HEK293 (cell line): ENCODE measurements around the gene ALG12.
A peak's percentile ranks its signal among the peaks of the same experiment; 100 is the strongest.

Source experiments
- CTCF ChIA-PET: fragments of 350-600 bp; formaldehyde crosslinking; extraction: SDS; loops from one replicate; lab custom pipeline; 2021; ENCODE audit warnings: antibody characterized with exemption; lab: Yijun Ruan, JAX
- POLR2A ChIA-PET: fragments of 300-600 bp; formaldehyde crosslinking; extraction: SDS; loops from one replicate; lab custom pipeline; 2020; ENCODE audit warnings: antibody characterized with exemption, inconsistent platforms; lab: Yijun Ruan, JAX
- H3K27ac ChIP-seq: fragments of 200-500 bp; sonication (Bioruptor generic); 2 replicates; pipeline ENCODE4 v1.5.1; 2014; ENCODE audit warnings: low read depth, low read length, control low read depth, inconsistent platforms; ENCODE audit errors: extremely low read depth
- H3K36me3 ChIP-seq, 2 experiments: fragments of 200-500 bp in 1 of 2; sonication (Bioruptor generic) in 1 of 2; 1 replicate in 1 of 2; 2 replicates in 1 of 2; pipeline ENCODE4 v1.5.1; 2014 to 2017; ENCODE audit warnings: inconsistent platforms in 2 of 2, low read length in 2 of 2; ENCODE audit not compliant: control insufficient read depth in 2 of 2, insufficient read depth in 1 of 2
- H3K4me1 ChIP-seq: fragments of 200-500 bp; sonication (Bioruptor generic); 2 replicates; pipeline ENCODE4 v1.5.1; 2014; ENCODE audit warnings: mild to moderate bottlenecking, low read length, inconsistent platforms; ENCODE audit not compliant: control insufficient read depth, insufficient read depth
- H3K4me3 ChIP-seq: 2 replicates; pipeline ENCODE4 v1.5.1; 2011; ENCODE audit warnings: low read depth, mild to moderate bottlenecking, control low read depth, low read length, moderate library complexity
- H3K9me3 ChIP-seq: fragments of 200-500 bp; sonication (Bioruptor generic); 2 replicates; pipeline ENCODE4 v1.5.1; 2014; ENCODE audit warnings: low read depth, low read length, inconsistent platforms; ENCODE audit not compliant: control insufficient read depth, insufficient read depth
- ELK4 ChIP-seq: IDR thresholded peaks from 2 replicates; pipeline ENCODE4 v1.6.1; 2011; ENCODE audit warnings: mild to moderate bottlenecking, low read depth, low read length, borderline replicate concordance
- MZF1 ChIP-seq: fragments of 450-650 bp; formaldehyde crosslinking; IDR thresholded peaks from 2 replicates; pipeline ENCODE4 v1.5.1; 2017; ENCODE audit warnings: missing biosample characterization, missing genetic modification characterization, borderline replicate concordance
- REPIN1 ChIP-seq: fragments of 450-650 bp; formaldehyde crosslinking; IDR thresholded peaks from 2 replicates; pipeline ENCODE4 v1.5.1; 2017; ENCODE audit warnings: missing biosample characterization, missing genetic modification characterization, low read depth
- TCF7L2 ChIP-seq: IDR thresholded peaks from 2 replicates; pipeline ENCODE4 v1.6.1; 2011; ENCODE audit warnings: low read depth, mild to moderate bottlenecking, inconsistent platforms, low read length, moderate library complexity, borderline replicate concordance
- ZBTB10 ChIP-seq: fragments of 450-650 bp; formaldehyde crosslinking; IDR thresholded peaks from 2 replicates; pipeline ENCODE4 v1.5.1; 2016; ENCODE audit warnings: missing biosample characterization, missing genetic modification characterization
- ZBTB21 ChIP-seq: fragments of 450-650 bp; formaldehyde crosslinking; IDR thresholded peaks from 2 replicates; pipeline ENCODE4 v1.5.1; 2017; ENCODE audit warnings: missing biosample characterization, missing genetic modification characterization
- ZBTB49 ChIP-seq: fragments of 450-650 bp; formaldehyde crosslinking; IDR thresholded peaks from 2 replicates; pipeline ENCODE4 v1.5.1; 2016; ENCODE audit warnings: missing biosample characterization, missing genetic modification characterization, low read depth
- ZNF140 ChIP-seq: fragments of 450-650 bp; formaldehyde crosslinking; IDR thresholded peaks from 2 replicates; pipeline ENCODE4 v1.5.1; 2016; ENCODE audit warnings: missing biosample characterization, missing genetic modification characterization
- ZNF157 ChIP-seq: fragments of 450-650 bp; formaldehyde crosslinking; IDR thresholded peaks from 2 replicates; pipeline ENCODE4 v1.5.1; 2016; ENCODE audit warnings: missing biosample characterization, missing genetic modification characterization
- ZNF174 ChIP-seq: fragments of 450-650 bp; formaldehyde crosslinking; IDR thresholded peaks from 2 replicates; pipeline ENCODE4 v1.5.0; 2017; ENCODE audit warnings: missing biosample characterization, mild to moderate bottlenecking, missing genetic modification characterization
- ZNF175 ChIP-seq: fragments of 450-650 bp; formaldehyde crosslinking; IDR thresholded peaks from 2 replicates; pipeline ENCODE4 v1.5.1; 2016; ENCODE audit warnings: missing biosample characterization, missing genetic modification characterization
- ZNF266 ChIP-seq: fragments of 450-650 bp; formaldehyde crosslinking; IDR thresholded peaks from 2 replicates; pipeline ENCODE4 v1.5.1; 2016; ENCODE audit warnings: missing biosample characterization, missing genetic modification characterization, low read depth
- ZNF335 ChIP-seq: fragments of 450-650 bp; formaldehyde crosslinking; conservative IDR thresholded peaks from 2 replicates; pipeline ENCODE4 v1.5.1; 2016; ENCODE audit warnings: missing biosample characterization, missing genetic modification characterization
- ZNF416 ChIP-seq: fragments of 450-650 bp; formaldehyde crosslinking; IDR thresholded peaks from 2 replicates; pipeline ENCODE4 v1.5.1; 2016; ENCODE audit warnings: missing biosample characterization, missing genetic modification characterization
- ZSCAN16 ChIP-seq: fragments of 450-650 bp; formaldehyde crosslinking; IDR thresholded peaks from 2 replicates; pipeline ENCODE4 v1.5.1; 2016; ENCODE audit warnings: missing biosample characterization, missing genetic modification characterization
- TF ChIP-seq, protein P1 (sequence below): fragments of 450-650 bp; formaldehyde crosslinking; IDR thresholded peaks from 2 replicates; pipeline ENCODE4 v1.5.1; 2016; ENCODE audit warnings: missing biosample characterization, missing genetic modification characterization

ALG12 gene

GRCh38 chr22:49918911-49919881 lies 958 bp upstream of the ALG12 start:
- CTCF ChIA-PET: interaction anchor here (0.7 to 1.6 kb wide), 3 partner anchors 37 to 111 kb away, joined by 3 to 6 read pairs (median 3); no protein-coding TSS in a partner anchor
- POLR2A ChIA-PET: interaction anchor here (0.6 to 1.4 kb wide), 4 partner anchors 14 to 93 kb away, joined by 3 to 6 read pairs (median 4); no protein-coding TSS in a partner anchor

DNA sequence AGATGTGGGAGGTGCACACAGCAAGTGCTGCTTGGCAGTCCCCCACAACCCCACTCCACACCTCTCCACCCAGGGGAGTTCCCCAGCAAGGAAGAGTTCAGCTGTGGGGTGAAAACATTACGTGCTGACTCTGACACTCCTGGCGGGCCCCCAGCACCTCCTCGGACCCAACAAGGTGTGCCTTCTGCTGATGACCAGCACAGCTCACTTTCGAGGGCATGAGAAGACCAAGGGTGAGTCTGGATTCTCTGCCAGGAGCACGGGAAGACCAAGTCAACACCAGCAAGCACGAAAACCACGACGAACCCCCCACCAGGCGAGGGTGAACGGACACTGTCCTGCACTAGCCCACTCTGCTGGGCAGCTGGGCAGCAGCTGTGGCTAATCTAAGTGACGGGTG lies 1.4 kb downstream of the ALG12 start:
- Histone ChIP-seq H3K4me3 (no peak overlapping the region), H3K27ac (no peak overlapping the region), H3K9me3 (no peaks in the 10 kb centered on the region), H3K36me3 (peaks cover 9 to 46% of the 10 kb centered on the region in 2 experiments; a peak in 2 of 3 replicates), H3K4me1 (no peaks in the 10 kb centered on the region)
- CTCF ChIA-PET: interaction anchor here (0.6 to 0.8 kb wide), 3 partner anchors 56 to 583 kb away, joined by 3 to 5 read pairs (median 4); no protein-coding TSS in a partner anchor
- POLR2A ChIA-PET: no interaction called here
- no peak for TF ChIP-seq ZNF175
- TF ChIP-seq ELK4: no peak
- no peak for TF ChIP-seq ZNF140 (tag by site-specific recombination)
- no peak for TF ChIP-seq ZBTB21
- TF ChIP-seq TCF7L2: no peak
- TF ChIP-seq ZNF157 (tag by site-specific recombination): no peak
- no peak for TF ChIP-seq REPIN1
- no peak for TF ChIP-seq ZNF335 (tag by site-specific recombination)
- no peak for TF ChIP-seq MZF1 (tag by site-specific recombination)
- TF ChIP-seq ZNF416 (tag by site-specific recombination): no peak
- TF ChIP-seq ZNF266 (tag by site-specific recombination): no peak
- no peak for TF ChIP-seq ZSCAN16 (tag by site-specific recombination)
- no peak for TF ChIP-seq ZNF174 (tag by site-specific recombination)

More at GRCh38 chr22:49918911-49919881, 958 bp upstream of the ALG12 start:
- H3K4me1 ChIP-seq: no peaks in the 10 kb centered on the region
- TF ChIP-seq, protein P1, sequence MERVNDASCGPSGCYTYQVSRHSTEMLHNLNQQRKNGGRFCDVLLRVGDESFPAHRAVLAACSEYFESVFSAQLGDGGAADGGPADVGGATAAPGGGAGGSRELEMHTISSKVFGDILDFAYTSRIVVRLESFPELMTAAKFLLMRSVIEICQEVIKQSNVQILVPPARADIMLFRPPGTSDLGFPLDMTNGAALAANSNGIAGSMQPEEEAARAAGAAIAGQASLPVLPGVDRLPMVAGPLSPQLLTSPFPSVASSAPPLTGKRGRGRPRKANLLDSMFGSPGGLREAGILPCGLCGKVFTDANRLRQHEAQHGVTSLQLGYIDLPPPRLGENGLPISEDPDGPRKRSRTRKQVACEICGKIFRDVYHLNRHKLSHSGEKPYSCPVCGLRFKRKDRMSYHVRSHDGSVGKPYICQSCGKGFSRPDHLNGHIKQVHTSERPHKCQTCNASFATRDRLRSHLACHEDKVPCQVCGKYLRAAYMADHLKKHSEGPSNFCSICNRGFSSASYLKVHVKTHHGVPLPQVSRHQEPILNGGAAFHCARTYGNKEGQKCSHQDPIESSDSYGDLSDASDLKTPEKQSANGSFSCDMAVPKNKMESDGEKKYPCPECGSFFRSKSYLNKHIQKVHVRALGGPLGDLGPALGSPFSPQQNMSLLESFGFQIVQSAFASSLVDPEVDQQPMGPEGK (tag by site-specific recombination): no peak
- 0 out of 2 replicates have a peak, but pooled peaks have one; percentile 25 for TF ChIP-seq ZBTB10 (tag by site-specific recombination)
- TF ChIP-seq ZBTB49 (tag by site-specific recombination): no peak
- peak overlapping the region; percentile 70 for H3K4me3 ChIP-seq
- peak overlapping the region; percentile 61; the same call in 1 of the 2 replicates for H3K27ac ChIP-seq
- no peaks in the 10 kb centered on the region for H3K9me3 ChIP-seq
- peaks cover 9 to 42% of the 10 kb centered on the region in 2 experiments; a peak in 2 of 3 replicates for H3K36me3 ChIP-seq
